Esophagus squamous epithelium (tissue), 5 donors: ENCODE measurements around the gene EML1. TPM values are rescaled to one million over a fixed set of nuclear protein-coding genes. Genes with fewer than 3 reads are reported as not detected.

Experiments
- DNase-seq: peaks from one replicate; lab custom pipeline; 2025; lab: John Stamatoyannopoulos, UW
- H3K27ac ChIP-seq, 4 donors: fragments of 200-600 bp; sonication (generic); one replicate each; pipeline ENCODE4 v1.5.1; 2016 to 2019; ENCODE audit warnings: mild to moderate bottlenecking in 1 of 4
- H3K27me3 ChIP-seq, 4 donors: fragments of 200-600 bp; sonication (generic); 1 replicate in 3 of 4; 2 replicates in 1 of 4; pipeline versions ENCODE4 v1.5.1 to v1.6.0; 2017 to 2021; ENCODE audit warnings: antibody characterized with exemption in 1 of 4
- H3K36me3 ChIP-seq, 3 donors: fragments of 200-600 bp; sonication (generic); one replicate each; pipeline ENCODE4 v1.5.1; 2016 to 2019
- H3K4me1 ChIP-seq, 3 donors: fragments of 200-600 bp; sonication (generic); one replicate each; pipeline ENCODE4 v1.5.1; 2017 to 2019
- H3K4me3 ChIP-seq, 4 donors: fragments of 200-600 bp; sonication (generic); 1 replicate in 3 of 4; 2 replicates in 1 of 4; pipeline ENCODE4 v1.5.1; 2016 to 2019; ENCODE audit warnings: mild to moderate bottlenecking in 2 of 4, moderate library complexity in 1 of 4
- H3K9me3 ChIP-seq, 3 donors: fragments of 200-600 bp; sonication (generic); one replicate each; pipeline ENCODE4 v1.5.1; 2016 to 2019
- POLR2A ChIP-seq, 4 donors: fragments of 450-650 bp; IDR thresholded peaks; one replicate each; pipeline ENCODE4 v1.6.1; 2017; ENCODE audit warnings: antibody characterized with exemption in 4 of 4, mild to moderate bottlenecking in 4 of 4, moderate library complexity in 3 of 4
- WGBS, 2 donors: methylation state at CpG; one replicate each; pipeline ENCODE4 v1.1.5; 2018; 5-methylcytosine and 5-hydroxymethylcytosine counted together
- intact Hi-C: fragments of 100-400 bp; cut with DNase I; formaldehyde crosslinking; loops from one replicate; pipeline ENCODE4 v1.15.0; 2022
- total RNA-seq, 4 donors: library from RNA; depleted of rRNA; stranded (reverse); fragments of >200 nt; gene quantifications; one replicate each; pipeline ENCODE4 v1.1.0, GENCODE V29; 2016
- TF ChIP-seq, protein P1 (sequence below), 6 experiments: fragments of 450-650 bp in 4 of 6; fragments of 200-600 bp in 2 of 6; sonication (generic) in 2 of 6; IDR thresholded peaks; one replicate each; pipeline ENCODE4 v1.5.1; 2016 to 2019; ENCODE audit warnings: antibody characterized with exemption in 6 of 6, mild to moderate bottlenecking in 4 of 6, moderate library complexity in 4 of 6
- donor health status: DM: yes; HTN: yes; CAD: no.

The EML1 gene
- total RNA-seq, 4 donors from 2014 or later, result 3.0 to 22.9 (median 9.4) TPM

DNA sequence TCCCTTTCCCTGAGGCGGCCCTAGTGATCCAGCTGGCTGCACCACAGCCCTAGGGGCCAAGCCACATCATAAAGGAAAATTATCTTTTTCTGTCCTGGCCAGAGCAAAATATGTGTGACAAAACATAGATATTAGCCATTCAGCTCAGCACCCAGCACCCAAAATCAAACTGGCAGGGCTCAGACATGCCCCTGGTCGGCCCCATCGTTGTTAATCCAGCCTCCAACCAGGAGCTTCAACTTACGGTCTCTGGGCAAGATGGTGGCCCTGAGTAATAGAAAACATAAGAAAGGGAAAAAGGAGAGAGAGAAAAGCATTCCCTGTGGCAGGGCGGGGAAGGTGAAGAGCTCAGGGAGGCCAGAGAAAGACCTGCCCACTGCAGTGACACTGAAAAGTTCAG lies 111.9 kb downstream of the EML1 start:
- intact Hi-C loops, result no loop called here
- 89 to 96% methylated on average over 2 to 5 of the region's 5 CpGs for WGBS, 2 donors
- peaks cover 0 to 49% (median 0%) of the 10 kb centered on the region in 3 donors for H3K36me3 ChIP-seq

DNA sequence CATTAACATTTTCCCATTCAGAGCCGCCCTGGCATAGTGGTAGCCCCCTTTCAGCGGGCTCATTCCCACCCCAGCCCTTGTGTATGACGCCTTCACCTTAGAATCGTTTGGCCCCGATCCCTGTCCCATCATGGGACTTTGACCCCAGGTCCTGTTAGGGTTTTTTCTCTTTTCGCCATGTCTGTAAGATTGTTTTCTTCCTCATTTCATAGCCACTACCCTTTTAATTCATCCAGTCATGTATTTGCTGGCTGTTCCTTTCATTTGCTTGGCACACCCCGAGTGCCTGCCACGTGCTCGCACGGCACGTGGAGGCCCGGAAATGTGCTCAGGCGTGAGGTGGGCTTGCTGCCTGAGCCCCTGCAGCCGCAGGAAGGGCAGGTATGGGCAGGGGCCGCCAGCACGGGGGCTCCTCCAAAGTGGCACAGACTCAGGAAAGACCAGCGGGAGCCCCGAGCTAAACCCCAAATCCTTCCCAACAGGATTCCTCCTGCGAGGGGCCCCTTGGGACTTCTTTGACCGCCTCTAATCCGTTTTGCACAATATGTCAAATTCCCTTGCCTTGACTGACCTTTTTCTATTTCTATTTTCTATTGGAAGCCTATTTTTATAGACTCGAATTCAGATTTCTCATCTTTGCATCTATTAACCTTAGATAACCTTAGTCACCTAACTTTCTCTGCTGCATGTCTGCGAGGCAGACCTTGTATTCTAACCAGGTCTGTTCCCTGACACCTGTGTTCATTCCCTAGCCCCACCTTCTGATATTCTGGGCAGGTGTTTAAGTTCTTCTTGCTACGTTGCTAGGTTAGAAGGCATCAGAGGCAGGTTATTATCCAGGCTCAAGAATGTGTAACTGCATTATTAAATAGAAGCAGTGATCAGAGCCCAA lies 114.8 kb downstream of the EML1 start:
- intact Hi-C loops, result no loop called here
- DNase-seq, result no peak
- H3K9me3 ChIP-seq, result no peaks in the 10 kb centered on the region
- H3K4me3 ChIP-seq, result no peak overlapping the region
- H3K27me3 ChIP-seq, result no peaks in the 10 kb centered on the region
- no peak overlapping the region for H3K27ac ChIP-seq
- WGBS, 2 donors, result 77 to 89% methylated on average over 14 to 23 of the region's 24 CpGs
- no peaks in the 10 kb centered on the region for H3K4me1 ChIP-seq
- no peak for TF ChIP-seq POLR2A (IDR thresholded peaks at IDR 0.05)
- TF ChIP-seq, protein P1, sequence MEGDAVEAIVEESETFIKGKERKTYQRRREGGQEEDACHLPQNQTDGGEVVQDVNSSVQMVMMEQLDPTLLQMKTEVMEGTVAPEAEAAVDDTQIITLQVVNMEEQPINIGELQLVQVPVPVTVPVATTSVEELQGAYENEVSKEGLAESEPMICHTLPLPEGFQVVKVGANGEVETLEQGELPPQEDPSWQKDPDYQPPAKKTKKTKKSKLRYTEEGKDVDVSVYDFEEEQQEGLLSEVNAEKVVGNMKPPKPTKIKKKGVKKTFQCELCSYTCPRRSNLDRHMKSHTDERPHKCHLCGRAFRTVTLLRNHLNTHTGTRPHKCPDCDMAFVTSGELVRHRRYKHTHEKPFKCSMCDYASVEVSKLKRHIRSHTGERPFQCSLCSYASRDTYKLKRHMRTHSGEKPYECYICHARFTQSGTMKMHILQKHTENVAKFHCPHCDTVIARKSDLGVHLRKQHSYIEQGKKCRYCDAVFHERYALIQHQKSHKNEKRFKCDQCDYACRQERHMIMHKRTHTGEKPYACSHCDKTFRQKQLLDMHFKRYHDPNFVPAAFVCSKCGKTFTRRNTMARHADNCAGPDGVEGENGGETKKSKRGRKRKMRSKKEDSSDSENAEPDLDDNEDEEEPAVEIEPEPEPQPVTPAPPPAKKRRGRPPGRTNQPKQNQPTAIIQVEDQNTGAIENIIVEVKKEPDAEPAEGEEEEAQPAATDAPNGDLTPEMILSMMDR (IDR thresholded peaks at IDR 0.05), result no peak
- H3K36me3 ChIP-seq, result peaks cover 0 to 50% (median 0%) of the 10 kb centered on the region in 3 donors

More for the DNA sequence above, 111.9 kb downstream of the EML1 start:
- no peak for DNase-seq
- H3K9me3 ChIP-seq, result no peaks in the 10 kb centered on the region
- no peak overlapping the region for H3K4me3 ChIP-seq
- no peak overlapping the region for H3K27ac ChIP-seq
- no peaks in the 10 kb centered on the region for H3K4me1 ChIP-seq
- no peaks in the 10 kb centered on the region for H3K27me3 ChIP-seq
- TF ChIP-seq POLR2A (IDR thresholded peaks at IDR 0.05), result no peak
- TF ChIP-seq, protein P1 (IDR thresholded peaks at IDR 0.05), result no peak

DNA sequence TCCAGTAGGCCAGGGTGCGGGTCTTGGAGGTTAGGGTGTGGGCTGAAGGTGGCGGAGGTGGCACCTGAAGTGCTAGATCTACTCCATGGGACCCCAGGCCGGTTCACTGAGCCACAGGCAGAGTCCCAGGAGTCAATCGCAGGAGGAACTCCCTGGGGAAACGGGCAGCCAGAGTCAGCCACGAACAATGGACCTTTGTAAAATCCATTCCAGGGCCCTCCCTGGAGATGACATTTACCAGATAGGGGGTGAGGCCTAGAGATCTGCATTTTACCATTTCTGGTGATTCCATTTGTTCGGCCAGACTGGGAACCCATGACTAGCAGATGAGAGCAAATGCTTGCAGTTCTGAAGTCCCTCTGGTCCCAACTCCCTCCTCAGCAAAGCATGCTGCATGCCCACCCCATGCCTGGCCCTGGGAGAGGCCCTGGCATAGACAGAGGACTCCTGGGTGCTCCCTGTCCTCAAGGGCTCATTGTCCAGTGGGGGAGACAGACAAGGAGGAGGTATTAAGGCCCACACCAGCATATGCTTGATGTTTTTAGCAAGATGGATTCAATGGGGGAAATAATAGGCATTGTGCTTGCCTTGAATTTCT lies 115.5 kb downstream of the EML1 start:
- H3K4me1 ChIP-seq, result no peaks in the 10 kb centered on the region
- no peak for DNase-seq
- H3K27ac ChIP-seq, result no peak overlapping the region
- TF ChIP-seq POLR2A (IDR thresholded peaks at IDR 0.05), result no peak
- TF ChIP-seq, protein P1 (IDR thresholded peaks at IDR 0.05), result no peak
- no peaks in the 10 kb centered on the region for H3K27me3 ChIP-seq
- WGBS, 2 donors, result 74 to 86% methylated on average over 6 to 7 of the region's 7 CpGs
- intact Hi-C loops, result no loop called here
- no peak overlapping the region for H3K4me3 ChIP-seq
- H3K9me3 ChIP-seq, result no peaks in the 10 kb centered on the region
- peaks cover 0 to 49% (median 0%) of the 10 kb centered on the region in 3 donors for H3K36me3 ChIP-seq

DNA sequence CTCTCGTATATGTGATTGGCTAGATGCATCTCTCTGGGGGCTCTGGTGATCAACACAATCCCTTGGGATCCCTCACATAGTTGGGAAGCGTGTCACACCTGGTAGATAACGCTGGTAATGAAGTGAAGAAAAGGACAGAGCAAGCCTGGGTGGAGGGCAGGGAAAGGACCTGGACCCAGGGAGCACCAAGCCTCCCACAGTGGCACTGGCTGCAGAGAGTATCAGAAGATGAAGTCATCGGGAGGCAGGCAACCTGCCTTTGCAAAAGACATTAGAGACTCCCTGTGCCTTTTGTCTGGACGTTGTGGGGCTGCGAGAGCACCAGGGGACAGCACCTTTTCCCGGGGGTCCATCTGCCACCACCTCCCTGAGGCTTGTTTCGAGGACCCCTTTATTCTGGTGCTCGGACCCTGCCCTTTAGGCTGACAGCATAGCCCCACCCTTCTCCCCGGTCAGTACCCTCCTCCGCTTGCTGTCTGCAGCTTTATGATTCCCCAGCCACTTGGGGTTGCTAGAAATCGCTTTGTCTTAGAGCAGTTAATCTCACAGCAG lies 116.4 kb downstream of the EML1 start:
- H3K36me3 ChIP-seq, result peaks cover 0 to 51% (median 0%) of the 10 kb centered on the region in 3 donors
- no peaks in the 10 kb centered on the region for H3K4me1 ChIP-seq
- H3K9me3 ChIP-seq, result no peaks in the 10 kb centered on the region
- intact Hi-C loops, result no loop called here
- TF ChIP-seq, protein P1 (IDR thresholded peaks at IDR 0.05), result no peak
- no peak for TF ChIP-seq POLR2A (IDR thresholded peaks at IDR 0.05)
- no peak for DNase-seq
- no peak overlapping the region for H3K4me3 ChIP-seq
- WGBS, 2 donors, result 79 to 82% methylated on average over 10 of the region's 12 CpGs
- H3K27me3 ChIP-seq, result no peaks in the 10 kb centered on the region
- no peak overlapping the region for H3K27ac ChIP-seq
